ENCODE results near the gene BLOC1S2.
"Not testable (repeated sequence)": the region's sequence is repeated elsewhere in the genome, so short reads cannot be mapped to it uniquely, and the experiment has no call there.

Gene BLOC1S2

GRCh38 chr10:100291356-100291755 lies 4.9 kb upstream of the BLOC1S2 start:
- H3K4me3 ChIP-seq (replicated peaks; ENCODE audit: low read depth, low read length) = no peak overlapping the region
- TF ChIP-seq, protein P1, sequence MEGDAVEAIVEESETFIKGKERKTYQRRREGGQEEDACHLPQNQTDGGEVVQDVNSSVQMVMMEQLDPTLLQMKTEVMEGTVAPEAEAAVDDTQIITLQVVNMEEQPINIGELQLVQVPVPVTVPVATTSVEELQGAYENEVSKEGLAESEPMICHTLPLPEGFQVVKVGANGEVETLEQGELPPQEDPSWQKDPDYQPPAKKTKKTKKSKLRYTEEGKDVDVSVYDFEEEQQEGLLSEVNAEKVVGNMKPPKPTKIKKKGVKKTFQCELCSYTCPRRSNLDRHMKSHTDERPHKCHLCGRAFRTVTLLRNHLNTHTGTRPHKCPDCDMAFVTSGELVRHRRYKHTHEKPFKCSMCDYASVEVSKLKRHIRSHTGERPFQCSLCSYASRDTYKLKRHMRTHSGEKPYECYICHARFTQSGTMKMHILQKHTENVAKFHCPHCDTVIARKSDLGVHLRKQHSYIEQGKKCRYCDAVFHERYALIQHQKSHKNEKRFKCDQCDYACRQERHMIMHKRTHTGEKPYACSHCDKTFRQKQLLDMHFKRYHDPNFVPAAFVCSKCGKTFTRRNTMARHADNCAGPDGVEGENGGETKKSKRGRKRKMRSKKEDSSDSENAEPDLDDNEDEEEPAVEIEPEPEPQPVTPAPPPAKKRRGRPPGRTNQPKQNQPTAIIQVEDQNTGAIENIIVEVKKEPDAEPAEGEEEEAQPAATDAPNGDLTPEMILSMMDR (IDR thresholded peaks at IDR 0.05; ENCODE audit: low read length, missing control alignments) = no peak
- no peak for DNase-seq (ENCODE audit: low read depth)

DNA sequence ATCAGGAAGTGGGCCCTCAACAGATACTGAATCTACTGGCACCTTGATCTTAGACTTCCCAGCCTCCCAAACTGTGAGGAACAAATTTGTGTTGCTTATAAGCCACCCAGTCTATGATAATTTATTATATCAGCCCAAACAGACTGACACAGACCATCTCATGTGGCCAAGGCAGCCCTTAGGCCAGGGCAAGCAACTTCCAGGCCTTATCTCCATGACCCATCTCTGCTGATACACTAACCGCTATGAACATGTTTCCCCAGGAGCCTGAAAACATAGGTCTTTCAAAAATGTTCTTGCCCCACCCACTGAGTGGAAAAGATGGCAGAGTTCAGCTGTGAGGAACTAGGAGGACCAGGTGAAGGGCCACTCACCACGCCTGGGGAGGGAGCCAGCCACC lies 3.2 kb upstream of the BLOC1S2 start:
- TF ChIP-seq, protein P1 (IDR thresholded peaks at IDR 0.05; ENCODE audit: low read length, missing control alignments) = no peak
- no peak for DNase-seq (ENCODE audit: low read depth)
- H3K4me3 ChIP-seq (replicated peaks; ENCODE audit: low read depth, low read length) = no peak overlapping the region

- H3K4me3 ChIP-seq (replicated peaks; ENCODE audit: low read depth, low read length) = no peak overlapping the region
- TF ChIP-seq, protein P1 (IDR thresholded peaks at IDR 0.05; ENCODE audit: low read length, missing control alignments) = no peak
- DNase-seq (ENCODE audit: low read depth) = no peak
These were observed 1.7 kb upstream of the BLOC1S2 start for GRCh38 chr10:100288196-100288595.

DNA sequence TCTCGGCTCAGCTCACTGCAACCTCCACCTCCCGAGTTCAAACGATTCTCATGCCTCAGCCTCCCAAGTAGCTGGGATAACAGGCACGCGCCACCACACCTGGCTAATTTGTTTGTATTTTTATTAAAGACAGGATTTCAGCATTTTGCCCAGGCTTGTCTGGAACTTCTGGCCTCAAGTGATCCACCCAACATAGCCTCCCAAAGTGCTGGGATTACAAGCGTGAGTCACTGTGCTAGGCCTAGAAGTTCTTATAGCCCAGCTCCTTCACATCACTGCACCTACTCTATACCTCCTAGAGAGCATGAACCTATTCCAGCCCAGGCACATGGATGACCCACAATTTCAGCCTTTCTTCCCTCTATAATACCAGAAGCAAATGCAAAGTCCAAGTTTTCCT lies 1.3 kb upstream of the BLOC1S2 start:
- TF ChIP-seq, protein P1 (IDR thresholded peaks at IDR 0.05; ENCODE audit: low read length, missing control alignments) = no peak
- H3K4me3 ChIP-seq (replicated peaks; ENCODE audit: low read depth, low read length) = no peak overlapping the region
- DNase-seq (ENCODE audit: low read depth) = no peak

DNA sequence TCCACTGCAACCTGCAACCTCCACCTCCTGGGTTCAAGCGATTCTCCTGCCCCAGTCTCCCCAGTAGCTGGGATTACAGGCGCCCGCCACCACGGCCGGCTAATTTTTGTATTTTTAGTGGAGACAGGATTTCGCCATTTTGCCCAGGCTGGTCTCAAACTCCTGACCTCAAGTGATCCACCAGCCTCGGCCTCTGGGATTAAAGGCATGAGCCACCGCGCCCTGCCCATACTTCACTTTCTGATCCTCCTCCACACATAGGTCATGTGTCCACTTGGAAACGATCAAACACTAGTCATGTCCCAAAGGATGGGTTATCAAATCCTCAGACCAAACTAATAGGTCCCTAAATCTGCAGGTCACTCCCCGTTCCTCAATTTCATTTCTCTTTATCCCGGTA lies 1.2 kb downstream of the BLOC1S2 start:
- H3K4me3 ChIP-seq (replicated peaks; ENCODE audit: low read depth, low read length) = peak overlapping the region; percentile 98
- DNase-seq (ENCODE audit: low read depth) = not testable (repeated sequence)

DNA sequence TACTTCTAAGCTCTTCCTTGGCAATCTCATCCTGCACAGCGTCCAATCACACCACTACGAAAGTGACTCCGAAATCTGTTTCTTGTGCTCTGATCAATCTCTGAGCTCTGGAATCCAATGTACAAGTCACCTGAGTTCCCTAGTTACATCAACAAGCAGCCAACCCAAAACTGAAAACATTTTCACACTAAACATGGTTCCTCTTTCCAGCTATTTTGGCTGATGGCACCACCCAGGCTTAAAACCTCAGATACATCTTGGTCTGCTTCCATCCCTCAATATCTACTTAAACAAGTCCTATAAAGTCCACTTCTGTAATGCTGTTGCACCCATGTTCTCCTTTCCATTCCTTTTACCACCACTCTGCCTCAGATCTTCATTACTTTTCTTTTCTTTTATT lies 3.6 kb downstream of the BLOC1S2 start:
- no peak overlapping the region for H3K4me3 ChIP-seq (replicated peaks; ENCODE audit: low read depth, low read length)
- DNase-seq (ENCODE audit: low read depth) = no peak
- TF ChIP-seq, protein P1 (IDR thresholded peaks at IDR 0.05; ENCODE audit: low read length, missing control alignments) = no peak

GRCh38 chr10:100276971-100277370 lies 9.5 kb downstream of the BLOC1S2 start:
- DNase-seq (ENCODE audit: low read depth); H3K4me3 ChIP-seq (replicated peaks; ENCODE audit: low read depth, low read length): not testable (repeated sequence)

- peak; percentile 91 for DNase-seq (ENCODE audit: low read depth)
- H3K4me3 ChIP-seq (replicated peaks; ENCODE audit: low read depth, low read length) = peak within 1 kb of the TSS; percentile 99
- TF ChIP-seq, protein P1 (IDR thresholded peaks at IDR 0.05; ENCODE audit: low read length, missing control alignments) = no peak
These were observed 19.0 kb downstream of the BLOC1S2 start, which contains the start of gene CWF19L1 for GRCh38 chr10:100267239-100268104. CWF19L1 (minus strand) TSS chr10:100267638; CDS start chr10:100267593, 45 bp downstream.

Data from fibroblast of pulmonary artery (primary cell).